Esophagus mucosa (tissue), 1 donor: ENCODE data around the gene GPR153. TPM values are rescaled to one million over a fixed set of nuclear protein-coding genes. Genes with fewer than 3 reads are reported as not detected.

ENCODE experiments used
- ATAC-seq: fragments of 200-7000 bp; cut with Tn5 transposase; one replicate; pipeline ENCODE4 v1.9.1; 2020
- total RNA-seq: library from RNA; stranded (reverse); gene quantifications from one replicate; pipeline ENCODE4 v1.2.4, GENCODE V29; 2023
- donor health status: DM: yes; HTN: yes; CAD: no.

The GPR153 gene
- total RNA-seq, 1 donor from 2014 or later, result 9.1 TPM

GRCh38 chr1:6199298-6200187, 61.4 kb downstream of the GPR153 start, which contains the start of gene RPL22:
Gene RPL22 (minus strand): TSS chr1:6199595. CDS start chr1:6199573, 22 bp downstream.
- peak; percentile 98 for ATAC-seq

- ATAC-seq, result peak; percentile 25
Measured at GRCh38 chr1:6198646-6199297, 62.1 kb downstream of the GPR153 start.

GRCh38 chr1:6197746-6198427, 63.0 kb downstream of the GPR153 start:
- ATAC-seq, result no peak

Other genes starting within 250 kb of the GPR153 start
- gene KCNAB2, start 215.2 kb downstream of the GPR153 start, total RNA-seq, result 3.6 TPM
- gene CHD5, start 80.8 kb downstream of the GPR153 start, total RNA-seq, result 0.04 TPM
- gene RPL22, start 61.5 kb downstream of the GPR153 start, total RNA-seq, result 439 TPM
- 10.8 TPM for gene RNF207, start 55.0 kb downstream of the GPR153 start, total RNA-seq
- 40.3 TPM for gene ICMT, start 25.1 kb downstream of the GPR153 start, total RNA-seq
- not detected for gene HES3, start 16.9 kb downstream of the GPR153 start, total RNA-seq
- 37.2 TPM for gene ACOT7, start 132.7 kb upstream of the GPR153 start, total RNA-seq
- 47.3 TPM for gene HES2, start 158.8 kb upstream of the GPR153 start, total RNA-seq
- 33.4 TPM for gene ESPN, start 163.7 kb upstream of the GPR153 start, total RNA-seq
- gene TNFRSF25, start 205.1 kb upstream of the GPR153 start, total RNA-seq, result 13.1 TPM
- 24.4 TPM for gene PLEKHG5, start 230.6 kb upstream of the GPR153 start, total RNA-seq